ENCODE measurements around the gene CFAP90.
A peak's percentile ranks its signal among the peaks of the same experiment; 100 is the strongest.

The CFAP90 gene

DNA sequence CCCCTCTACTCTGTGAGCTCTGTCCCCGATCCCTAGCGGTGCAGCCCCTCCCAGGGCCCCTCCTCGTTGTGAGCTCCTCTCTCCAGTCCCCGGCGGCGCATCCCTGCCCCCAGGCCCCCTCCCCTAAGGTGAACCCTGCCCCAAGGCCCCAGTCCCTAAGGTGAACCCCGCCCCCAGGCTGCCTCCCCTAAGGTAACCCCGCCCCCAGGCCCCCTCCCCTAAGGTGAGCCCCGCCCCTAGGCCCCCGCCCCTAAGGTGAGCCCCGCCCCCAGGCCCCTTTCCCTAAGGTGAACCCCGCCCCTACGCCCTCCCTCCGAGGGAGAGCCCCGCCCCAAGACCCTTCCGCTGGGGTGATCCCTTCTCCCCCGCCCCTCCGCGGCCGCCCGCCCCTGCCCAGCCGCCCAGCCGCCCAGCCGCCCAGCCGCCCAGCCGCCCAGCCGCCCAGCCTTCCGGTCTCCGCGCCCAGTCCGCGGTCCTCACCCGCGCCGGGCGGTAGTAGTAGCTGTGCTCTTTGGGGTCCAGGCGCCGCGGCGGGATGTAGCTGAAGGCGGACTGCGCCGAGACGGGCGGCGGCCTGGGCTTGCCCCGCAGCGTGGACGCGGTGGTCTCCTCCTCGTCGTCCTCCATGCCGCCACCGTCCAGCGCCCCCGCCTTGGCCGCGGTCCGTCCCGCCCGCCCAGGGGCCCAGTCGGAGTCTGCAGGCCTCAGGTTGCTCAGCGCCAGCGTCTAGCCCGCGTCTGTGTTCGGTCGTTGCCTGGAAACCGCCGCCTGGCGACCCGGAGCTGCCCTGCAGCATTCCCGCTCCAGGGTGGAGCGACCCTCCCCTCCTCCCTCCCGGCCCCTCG is at the start of gene CFAP90:
CFAP90 (minus strand) TSS at position 739 of the 845 bp plus-strand sequence; CDS start at position 627, 112 bp downstream.
- DNase-seq, result peak; percentile 83

DNA sequence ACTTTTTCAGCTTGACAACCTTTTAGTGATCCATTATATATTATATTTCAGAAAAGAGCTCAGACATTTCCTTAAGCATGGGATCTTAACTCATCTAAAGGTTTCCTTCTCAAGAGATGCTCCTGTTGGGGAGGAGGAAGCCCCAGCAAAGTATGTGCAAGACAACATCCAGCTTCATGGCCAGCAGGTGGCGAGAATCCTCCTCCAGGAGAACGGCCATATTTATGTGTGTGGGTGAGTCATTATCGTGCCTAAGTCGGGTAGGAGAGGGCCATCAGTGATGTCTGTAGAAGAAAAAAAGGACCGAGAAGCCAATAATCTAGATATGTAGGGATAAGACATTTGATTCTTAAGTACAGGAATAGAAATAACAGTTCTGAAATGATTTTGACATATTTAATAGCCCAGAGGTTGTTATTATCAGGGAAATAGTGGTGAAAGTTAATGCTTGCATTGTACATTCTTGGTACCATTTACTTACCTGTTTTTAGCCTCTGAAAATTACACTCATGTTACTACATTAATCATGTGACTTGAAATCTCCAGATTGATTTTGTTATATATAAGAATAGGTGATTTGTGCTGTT is 46.2 kb upstream of the CFAP90 start:
- no peak for DNase-seq

GRCh38 chr5:7894860-7895259 is 43.9 kb upstream of the CFAP90 start:
- DNase-seq, result no peak

DNA sequence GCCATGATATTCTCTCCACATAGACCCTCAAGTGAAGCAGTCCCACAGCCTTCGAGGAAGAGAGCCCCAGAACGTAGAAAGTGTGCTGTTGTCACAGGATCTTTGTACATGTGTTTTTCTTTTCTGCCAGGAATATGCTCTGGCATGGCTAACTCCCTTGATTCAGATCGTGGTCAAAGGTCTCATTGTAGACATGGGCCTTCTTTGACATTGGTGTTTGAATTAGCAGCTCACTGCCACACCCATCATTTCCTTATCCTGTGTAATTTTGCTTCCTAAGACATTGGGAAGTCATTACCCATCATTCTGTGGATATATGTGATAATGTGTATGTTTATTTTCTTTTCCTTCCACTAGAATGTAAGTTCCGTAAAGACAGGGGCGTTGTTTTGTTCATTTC is 43.5 kb upstream of the CFAP90 start:
- DNase-seq, result no peak

DNA sequence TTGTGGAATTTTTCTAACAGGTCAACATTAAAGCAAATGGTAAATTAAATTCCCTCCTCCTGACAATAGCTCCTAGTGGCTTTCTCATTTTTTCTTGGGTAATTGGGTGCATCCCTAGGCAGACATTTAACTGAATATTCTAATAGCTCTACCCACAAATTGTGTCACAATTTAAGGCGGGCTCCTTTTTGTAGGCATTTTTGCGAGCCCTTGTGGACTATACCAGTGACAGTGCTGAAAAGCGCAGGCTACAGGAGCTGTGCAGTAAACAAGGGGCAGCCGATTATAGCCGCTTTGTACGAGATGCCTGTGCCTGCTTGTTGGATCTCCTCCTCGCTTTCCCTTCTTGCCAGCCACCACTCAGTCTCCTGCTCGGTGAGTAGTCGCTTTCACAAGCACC is 38.0 kb upstream of the CFAP90 start:
- no peak for DNase-seq

- no peak for DNase-seq
These were observed 36.0 kb upstream of the CFAP90 start for GRCh38 chr5:7886849-7887475.

DNA sequence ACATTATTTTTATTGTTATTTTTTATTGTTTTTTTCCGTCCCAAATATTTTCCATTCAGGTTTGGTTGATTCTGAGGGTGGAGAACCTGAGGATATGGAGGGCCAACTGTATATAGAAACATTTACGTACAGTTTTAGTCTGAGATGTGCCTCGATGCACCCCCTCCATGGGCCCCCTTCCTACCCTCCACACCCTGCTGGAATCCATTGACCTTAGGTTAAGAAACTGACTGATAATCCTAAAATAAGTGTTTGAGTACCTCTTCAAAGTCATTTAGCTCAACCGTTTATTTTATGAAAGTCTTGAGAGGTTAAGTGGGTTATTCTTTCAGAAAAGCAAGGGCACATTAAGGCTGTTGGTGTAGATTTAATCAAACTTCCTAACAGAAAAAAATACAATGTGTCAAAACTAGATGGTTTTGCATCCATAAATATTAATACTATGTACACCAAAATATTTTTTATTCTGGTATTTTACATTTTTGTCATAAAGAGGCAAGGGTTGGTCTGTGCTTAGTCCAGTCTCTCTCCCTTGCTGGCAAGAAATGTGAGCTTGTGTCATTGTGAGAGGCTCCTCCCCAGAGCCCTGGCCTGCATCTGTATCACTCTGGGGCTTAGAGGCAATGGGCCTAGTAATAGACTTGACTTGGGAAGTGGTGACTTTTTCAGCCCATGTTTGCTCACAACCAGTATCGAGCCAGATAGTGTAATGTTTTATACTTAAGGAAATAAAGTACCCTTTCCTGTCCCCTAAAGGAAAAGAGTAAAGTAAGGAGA is 33.7 kb upstream of the CFAP90 start:
- DNase-seq, result no peak

GRCh38 chr5:7882926-7883325 is 32.0 kb upstream of the CFAP90 start:
- no peak for DNase-seq

- no peak for DNase-seq
These were observed 30.9 kb upstream of the CFAP90 start for GRCh38 chr5:7881816-7882215.

DNA sequence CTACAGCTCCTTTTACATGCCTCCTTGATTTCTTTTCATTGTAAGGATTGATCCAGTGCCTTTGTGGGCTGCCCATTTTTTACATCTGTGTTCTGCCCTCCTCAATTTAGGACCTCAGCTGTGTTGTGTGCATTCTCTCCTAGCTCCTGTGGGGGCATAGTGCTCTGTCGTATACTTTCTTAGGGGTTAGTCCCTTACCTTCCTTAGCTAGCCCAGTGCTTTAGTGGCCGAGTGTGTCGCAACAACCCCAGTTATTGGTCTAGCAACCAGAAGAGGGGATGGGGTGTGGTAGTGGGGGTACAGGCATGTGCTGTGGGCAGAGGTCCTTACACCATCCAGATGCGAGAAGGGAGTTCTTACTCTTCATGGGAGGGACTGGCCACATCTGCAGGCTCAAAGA is 30.2 kb upstream of the CFAP90 start:
- DNase-seq, result no peak

DNA sequence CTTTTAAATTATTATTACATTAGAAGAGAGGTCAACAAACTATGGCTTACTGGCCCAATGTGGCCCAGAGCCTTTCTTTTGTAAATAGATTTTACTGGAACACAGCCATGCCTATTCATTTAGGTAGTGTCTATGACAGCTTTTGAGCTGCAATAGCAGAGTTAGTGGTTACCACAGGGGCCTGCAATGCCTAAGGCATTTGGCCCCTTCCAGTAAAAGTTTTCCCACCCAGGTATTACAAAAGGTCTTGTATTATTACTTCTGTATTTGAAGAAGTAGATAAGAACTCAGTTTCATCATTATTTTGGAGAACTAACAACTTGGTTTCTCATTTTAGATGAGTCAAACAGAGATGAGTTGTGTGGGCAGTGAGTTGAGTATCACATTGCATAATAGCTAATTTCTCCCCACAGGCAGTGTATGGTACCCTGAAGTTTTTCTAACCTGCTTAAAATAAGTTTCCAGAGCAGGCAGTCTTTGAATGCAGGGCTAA is 27.5 kb upstream of the CFAP90 start:
- DNase-seq, result no peak

DNA sequence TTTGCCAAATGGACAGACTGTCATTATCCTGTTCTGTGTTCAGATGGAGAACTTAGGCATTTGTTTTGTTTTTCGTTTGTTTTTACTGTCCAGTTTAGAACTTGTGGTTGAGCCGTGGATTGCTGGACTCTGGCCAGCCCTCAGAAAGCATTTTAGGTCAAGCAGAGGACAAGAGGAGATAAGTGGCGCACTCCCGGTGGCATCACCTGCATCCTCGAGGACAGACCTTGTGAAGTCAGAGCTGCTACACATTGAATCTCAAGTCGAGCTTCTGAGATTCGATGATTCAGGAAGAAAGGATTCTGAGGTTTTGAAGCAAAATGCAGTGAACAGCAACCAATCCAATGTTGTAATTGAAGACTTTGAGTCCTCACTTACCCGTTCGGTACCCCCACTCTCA is 26.9 kb upstream of the CFAP90 start:
- no peak for DNase-seq

GRCh38 chr5:7876867-7877266 is 25.9 kb upstream of the CFAP90 start:
- DNase-seq, result no peak

- no peak for DNase-seq
These were observed 24.2 kb upstream of the CFAP90 start for GRCh38 chr5:7875151-7875550.

DNA sequence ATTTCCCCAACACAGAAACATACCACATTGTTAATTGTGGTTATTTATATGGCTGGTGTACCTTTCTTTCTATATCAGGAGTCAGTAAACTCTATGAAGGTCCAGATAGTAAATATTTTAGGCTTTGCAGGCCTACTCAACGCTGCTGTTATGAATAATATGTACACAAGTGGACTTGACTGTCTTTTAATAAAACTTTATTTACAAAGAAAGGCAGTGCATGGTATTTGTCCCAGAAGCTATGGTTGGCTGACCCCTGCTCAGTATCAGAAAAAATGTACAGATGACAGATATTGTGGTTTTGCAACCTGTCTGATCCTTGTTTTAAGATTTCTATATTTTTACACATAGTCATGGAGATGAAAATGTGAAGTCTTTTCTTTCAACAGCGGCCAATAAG is 23.7 kb upstream of the CFAP90 start:
- no peak for DNase-seq

DNA sequence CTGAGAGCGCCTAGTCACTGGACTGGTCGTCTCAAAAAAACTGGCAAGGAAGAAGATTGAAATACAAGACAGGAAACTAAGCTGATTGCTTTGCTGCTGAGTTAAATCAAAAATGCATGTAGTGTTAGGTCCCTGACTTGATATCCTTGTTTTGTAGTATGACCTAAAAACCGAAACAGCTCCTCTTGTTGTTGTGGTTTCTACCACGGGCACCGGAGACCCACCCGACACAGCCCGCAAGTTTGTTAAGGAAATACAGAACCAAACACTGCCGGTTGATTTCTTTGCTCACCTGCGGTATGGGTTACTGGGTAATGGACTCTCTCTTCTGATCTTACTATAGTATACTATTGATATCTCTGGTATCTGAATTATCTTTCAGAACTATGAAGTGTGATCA is 22.3 kb upstream of the CFAP90 start:
- DNase-seq, result no peak

- DNase-seq, result no peak
These were observed 21.7 kb upstream of the CFAP90 start for GRCh38 chr5:7872517-7873130.

GRCh38 chr5:7871653-7872052 is 20.7 kb upstream of the CFAP90 start:
- DNase-seq, result no peak

- DNase-seq, result no peak
These were observed 18.7 kb upstream of the CFAP90 start for GRCh38 chr5:7869474-7870136.

DNA sequence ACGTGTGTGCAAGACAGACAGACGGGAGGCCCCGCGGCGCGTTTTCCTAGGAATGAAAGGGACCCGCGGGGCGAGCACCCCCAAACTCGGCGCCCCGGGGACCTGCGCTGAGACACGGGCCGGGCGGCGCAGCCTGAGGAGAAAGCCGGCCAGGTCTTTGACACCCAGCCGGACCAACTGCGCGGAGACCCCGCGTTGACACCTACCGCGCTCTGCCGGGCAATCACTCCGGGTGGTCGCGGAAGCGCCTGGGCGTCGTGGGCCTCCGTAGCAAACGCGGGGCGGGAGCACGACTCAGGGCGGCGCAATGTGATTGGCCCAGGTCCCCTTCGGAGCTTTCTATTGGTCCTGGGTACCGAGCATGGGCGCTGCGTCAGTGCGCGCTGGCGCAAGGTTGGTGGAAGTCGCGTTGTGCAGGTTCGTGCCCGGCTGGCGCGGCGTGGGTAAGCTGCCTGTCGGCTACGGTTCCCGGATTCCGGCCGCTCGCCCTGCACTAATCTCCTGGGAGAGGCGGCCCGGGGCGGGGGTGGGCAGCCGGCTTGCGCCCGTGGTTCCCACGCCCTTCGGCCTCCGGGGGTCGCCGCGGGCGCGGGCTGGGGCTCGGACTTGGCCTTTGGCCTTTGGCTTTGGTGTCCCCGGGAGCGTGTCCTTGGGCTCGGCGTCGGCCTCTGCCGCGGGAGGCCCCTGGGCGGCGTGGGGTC is 18.0 kb upstream of the CFAP90 start, which contains the start of the genes FASTKD3 and MTRR:
FASTKD3 (minus strand) TSS at position 259 of the 701 bp plus-strand sequence. CDS start 948 bp downstream, outside the sequence.
MTRR (plus strand) TSS at position 376 of the 701 bp plus-strand sequence. CDS start 1,647 bp downstream, outside the sequence.
- DNase-seq, result peak; percentile 96

GRCh38 chr5:7868427-7868772 is 17.5 kb upstream of the CFAP90 start:
- no peak for DNase-seq
